Astrocyte of the spinal cord (primary cell): ENCODE results near the gene HDAC7.

Experiments used
- DNase-seq: peaks from one replicate; pipeline ENCODE4 v3.0.0; 2011; ENCODE audit warnings: low read depth, low spot score
- H3K4me3 ChIP-seq: 2 replicates; pipeline ENCODE4 v1.5.1; 2011; ENCODE audit warnings: low read depth, mild to moderate bottlenecking, low read length, moderate library complexity
- CTCF ChIP-seq: IDR thresholded peaks from 2 replicates; pipeline ENCODE4 v1.5.1; 2012; ENCODE audit warnings: low read depth, mild to moderate bottlenecking, low read length, inconsistent platforms
- in situ Hi-C: cut with HindIII; loops from 2 replicates; pipeline ENCODE4 v1.10.0; 2017; ENCODE audit warnings: low sequenced_read_pairs

Gene HDAC7

GRCh38 chr12:47808050-47808449 is 11.7 kb downstream of the HDAC7 start:
- in situ Hi-C loops, result no loop called here
- DNase-seq, result peak; percentile 65
- peak; percentile 3 for TF ChIP-seq CTCF
- no peak overlapping the region for H3K4me3 ChIP-seq

DNA sequence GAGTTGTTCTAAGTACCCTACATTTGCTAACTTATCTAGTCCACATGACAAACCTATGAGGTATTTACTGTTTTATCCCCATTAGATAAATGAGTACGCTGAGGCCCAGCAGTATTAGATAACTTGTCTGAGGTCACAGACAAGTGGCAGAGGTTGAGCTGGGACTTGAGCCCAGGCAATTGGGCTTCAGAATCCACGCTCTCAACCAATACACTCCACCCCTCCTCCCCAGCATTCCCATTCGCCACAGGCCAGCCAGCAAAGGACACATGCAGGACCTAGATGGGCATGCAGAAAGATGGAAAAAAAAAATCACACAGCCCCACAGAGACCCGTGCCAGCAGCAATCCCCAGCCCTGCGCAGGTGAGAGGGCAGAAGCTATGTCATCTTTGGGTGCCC is 12.4 kb downstream of the HDAC7 start:
- no peak for TF ChIP-seq CTCF
- in situ Hi-C loops, result no loop called here
- DNase-seq, result no peak
- H3K4me3 ChIP-seq, result no peak overlapping the region

DNA sequence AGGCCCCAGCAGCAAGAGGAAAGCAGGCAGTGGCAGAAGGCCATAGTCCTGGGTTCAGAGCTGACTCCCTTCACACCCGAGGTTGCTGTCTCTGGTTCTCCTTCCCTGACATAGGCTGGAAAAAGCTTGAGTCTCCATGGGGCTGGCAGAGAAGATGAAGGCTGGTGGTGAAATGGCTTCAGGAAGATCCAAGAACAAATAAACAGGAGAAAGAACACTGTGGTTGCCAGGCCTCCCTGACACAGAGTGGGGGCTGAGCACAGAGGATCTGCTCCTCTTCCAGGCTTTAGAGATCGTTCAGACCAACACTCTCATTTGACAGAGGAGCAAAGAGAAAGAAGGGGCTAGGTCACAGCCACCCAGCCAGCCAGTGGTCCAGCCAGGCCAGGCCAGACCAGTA is 14.3 kb downstream of the HDAC7 start:
- H3K4me3 ChIP-seq, result no peak overlapping the region
- in situ Hi-C loops, result no loop called here
- no peak for TF ChIP-seq CTCF
- DNase-seq, result peak; percentile 34

DNA sequence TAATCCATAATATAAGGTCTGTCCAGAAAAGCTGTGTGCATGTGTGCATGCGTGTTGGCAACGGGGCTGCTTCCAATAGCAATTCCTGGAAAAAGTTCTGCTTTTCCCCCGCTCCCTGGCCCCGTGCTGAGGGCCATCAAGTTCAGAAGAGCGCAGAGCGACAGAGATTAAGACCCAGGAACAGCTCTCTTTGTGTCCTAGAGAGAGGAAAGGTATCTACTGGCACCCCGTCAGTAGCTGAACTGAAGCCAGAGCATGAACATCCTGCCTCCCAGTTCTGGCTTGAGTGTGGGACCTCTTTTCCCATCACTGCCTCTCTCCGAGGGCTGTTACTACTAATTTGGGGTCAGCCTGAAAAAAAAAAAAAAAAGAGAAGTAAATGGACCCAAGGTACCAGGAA is 15.5 kb downstream of the HDAC7 start:
- DNase-seq, result no peak
- no peak overlapping the region for H3K4me3 ChIP-seq
- no peak for TF ChIP-seq CTCF
- in situ Hi-C loops, result no loop called here

GRCh38 chr12:47803191-47803875 is 16.4 kb downstream of the HDAC7 start:
- TF ChIP-seq CTCF, result no peak
- no peak for DNase-seq
- in situ Hi-C loops, result no loop called here
- H3K4me3 ChIP-seq, result no peak overlapping the region

DNA sequence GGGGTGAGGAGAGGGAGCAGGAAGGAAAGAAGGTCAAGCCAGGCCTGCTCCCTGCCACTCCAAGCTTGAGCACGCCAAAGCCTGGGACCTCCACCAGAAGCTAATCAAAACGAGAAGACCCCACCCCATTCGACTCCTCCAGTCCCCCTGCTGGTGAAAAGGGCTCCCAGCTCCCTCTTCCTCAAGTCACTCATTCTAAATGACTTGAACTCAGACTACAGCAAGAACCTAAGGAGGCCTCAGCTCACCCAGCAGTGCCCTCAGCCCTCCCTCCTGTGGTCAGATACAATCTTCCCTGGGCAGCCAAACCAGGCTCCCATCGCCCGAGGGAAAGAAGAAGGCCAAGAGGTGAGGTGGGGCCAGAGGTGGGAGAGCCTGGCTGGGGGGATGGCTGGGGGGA is 17.4 kb downstream of the HDAC7 start:
- peak; percentile 49 for TF ChIP-seq CTCF
- in situ Hi-C loops, result no loop called here
- no peak overlapping the region for H3K4me3 ChIP-seq
- no peak for DNase-seq

DNA sequence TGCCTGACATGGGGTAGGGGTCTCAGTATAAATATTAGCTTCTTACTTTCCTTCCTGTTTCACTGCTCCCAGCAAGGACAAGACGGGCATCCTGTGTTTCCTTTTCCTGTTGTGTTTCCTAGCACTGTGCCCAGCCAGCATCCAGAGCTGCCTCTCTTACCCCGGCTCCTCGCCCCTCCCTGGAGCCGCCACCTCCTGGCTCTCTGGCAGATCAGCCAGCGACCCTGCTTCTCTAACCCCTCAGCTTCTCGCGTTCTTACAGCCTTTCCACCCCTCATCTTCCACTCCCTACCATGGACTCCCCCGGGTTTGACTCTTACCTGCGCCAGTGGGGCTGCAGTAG is 17.8 kb downstream of the HDAC7 start:
- H3K4me3 ChIP-seq, result no peak overlapping the region
- no peak for TF ChIP-seq CTCF
- in situ Hi-C loops, result no loop called here
- DNase-seq, result no peak
